HG02678 (cell line): Measurements from ENCODE around the gene LRFN2.

Source experiments
- ATAC-seq: cut with Tn5 transposase; IDR thresholded peaks from one replicate; pipeline ENCODE4 v1.9.1; 2021; ENCODE audit warnings: mild to moderate bottlenecking, moderate library complexity; ENCODE audit not compliant: unreplicated experiment

The LRFN2 gene

GRCh38 chr6:40353197-40353966 lies 233.8 kb downstream of the LRFN2 start:
- ATAC-seq, result no peak

GRCh38 chr6:40352527-40353170 lies 234.5 kb downstream of the LRFN2 start:
- ATAC-seq, result no peak

GRCh38 chr6:40352006-40352405 lies 235.2 kb downstream of the LRFN2 start:
- ATAC-seq, result no peak

GRCh38 chr6:40350747-40351217 lies 236.4 kb downstream of the LRFN2 start:
- no peak for ATAC-seq

- ATAC-seq, result no peak
Measured at GRCh38 chr6:40349901-40350746, 237.0 kb downstream of the LRFN2 start.

- ATAC-seq, result no peak
Measured at GRCh38 chr6:40349123-40349900, 237.9 kb downstream of the LRFN2 start.

GRCh38 chr6:40348591-40348990 lies 238.6 kb downstream of the LRFN2 start:
- no peak for ATAC-seq

- ATAC-seq, result no peak
Measured at GRCh38 chr6:40347571-40348011, 239.6 kb downstream of the LRFN2 start.

- ATAC-seq, result no peak
Measured at GRCh38 chr6:40346246-40346645, 240.9 kb downstream of the LRFN2 start.

- ATAC-seq, result no peak
Measured at GRCh38 chr6:40344566-40345167, 242.5 kb downstream of the LRFN2 start.

- no peak for ATAC-seq
Measured at GRCh38 chr6:40343877-40344565, 243.1 kb downstream of the LRFN2 start.

GRCh38 chr6:40343318-40343876 lies 243.8 kb downstream of the LRFN2 start:
- no peak for ATAC-seq

GRCh38 chr6:40342723-40343122 lies 244.4 kb downstream of the LRFN2 start:
- ATAC-seq, result no peak

GRCh38 chr6:40341726-40342125 lies 245.4 kb downstream of the LRFN2 start:
- ATAC-seq, result no peak
